ENCODE results near the gene RHBDF1.
"Not testable (repeated sequence)": the region's sequence is repeated elsewhere in the genome, so short reads cannot be mapped to it uniquely, and the experiment has no call there.

The RHBDF1 gene

DNA sequence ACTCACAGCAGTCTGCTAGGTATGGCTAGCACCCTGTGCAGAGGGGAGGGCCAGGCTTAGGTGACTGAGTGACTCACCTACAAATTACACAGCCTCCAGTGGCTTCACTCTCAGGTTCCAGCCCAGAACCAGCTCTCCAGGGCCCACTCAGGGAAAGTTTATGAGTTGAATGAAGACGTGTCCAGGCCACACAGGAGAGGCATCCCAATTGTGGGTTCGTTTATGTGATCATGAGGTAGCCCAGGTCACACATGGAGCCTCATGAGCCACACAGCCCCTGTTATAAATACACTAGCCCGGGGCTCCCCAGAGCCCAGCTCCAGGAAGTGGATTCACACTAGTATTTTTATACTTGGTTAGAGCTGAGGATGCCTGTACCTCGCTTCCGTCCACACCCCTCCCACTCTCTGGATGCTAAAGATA is 46.5 kb downstream of the RHBDF1 start:
- not testable (repeated sequence) for H3K27ac ChIP-seq (ENCODE audit: low read length); H3K4me3 ChIP-seq (ENCODE audit: low read depth in 1 of 2, low read length in 2 of 2); H3K9me3 ChIP-seq (ENCODE audit: control insufficient read depth in 1 of 2, low read length in 2 of 2); H3K4me1 ChIP-seq (ENCODE audit: control insufficient read depth in 1 of 2, insufficient read depth in 2 of 2, low read length in 2 of 2); H3K27me3 ChIP-seq (ENCODE audit: low read depth, low read length); H3K36me3 ChIP-seq (ENCODE audit: control insufficient read depth in 1 of 2, insufficient read depth in 2 of 2, low read length in 2 of 2)

DNA sequence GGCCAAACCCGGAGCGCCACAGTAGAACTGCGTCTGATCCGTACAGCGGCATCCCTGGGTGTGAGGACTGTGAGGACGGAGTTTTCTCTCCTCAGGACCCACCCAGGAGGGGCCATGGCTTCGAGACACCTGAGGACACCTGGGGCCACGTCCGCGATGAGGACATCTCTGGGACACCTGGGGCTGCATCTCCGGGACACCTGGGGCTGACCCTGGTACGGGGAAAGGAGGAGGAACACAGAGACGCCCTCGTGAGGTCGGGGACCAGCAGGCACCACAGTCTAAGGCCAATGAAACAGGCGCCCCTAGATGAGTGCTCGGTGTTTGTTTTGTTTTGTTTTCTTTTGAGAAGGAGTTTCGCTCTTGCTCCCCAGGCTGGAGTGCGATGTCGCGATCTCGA is 48.3 kb downstream of the RHBDF1 start:
- H3K9me3 ChIP-seq (ENCODE audit: control insufficient read depth in 1 of 2, low read length in 2 of 2); H3K27ac ChIP-seq (ENCODE audit: low read length): not testable (repeated sequence)

GRCh38 chr16:20886-21285 is 51.5 kb downstream of the RHBDF1 start:
- H3K4me3 ChIP-seq (ENCODE audit: low read depth in 1 of 2, low read length in 2 of 2); H3K27me3 ChIP-seq (ENCODE audit: low read depth, low read length); H3K27ac ChIP-seq (ENCODE audit: low read length); H3K36me3 ChIP-seq (ENCODE audit: control insufficient read depth in 1 of 2, insufficient read depth in 2 of 2, low read length in 2 of 2); H3K4me1 ChIP-seq (ENCODE audit: control insufficient read depth in 1 of 2, insufficient read depth in 2 of 2, low read length in 2 of 2); H3K9me3 ChIP-seq (ENCODE audit: control insufficient read depth in 1 of 2, low read length in 2 of 2): not testable (repeated sequence)

More for the DNA sequence above, 48.3 kb downstream of the RHBDF1 start:
- not testable (repeated sequence) for H3K4me3 ChIP-seq (ENCODE audit: low read depth in 1 of 2, low read length in 2 of 2); H3K27me3 ChIP-seq (ENCODE audit: low read depth, low read length); H3K4me1 ChIP-seq (ENCODE audit: control insufficient read depth in 1 of 2, insufficient read depth in 2 of 2, low read length in 2 of 2); H3K36me3 ChIP-seq (ENCODE audit: control insufficient read depth in 1 of 2, insufficient read depth in 2 of 2, low read length in 2 of 2)

- H3K4me1 ChIP-seq (ENCODE audit: control insufficient read depth in 1 of 2, insufficient read depth in 2 of 2, low read length in 2 of 2); H3K9me3 ChIP-seq (ENCODE audit: control insufficient read depth in 1 of 2, low read length in 2 of 2); H3K27me3 ChIP-seq (ENCODE audit: low read depth, low read length); H3K36me3 ChIP-seq (ENCODE audit: control insufficient read depth in 1 of 2, insufficient read depth in 2 of 2, low read length in 2 of 2); H3K4me3 ChIP-seq (ENCODE audit: low read depth in 1 of 2, low read length in 2 of 2); H3K27ac ChIP-seq (ENCODE audit: low read length): not testable (repeated sequence)
Observed at GRCh38 chr16:17062-17765, 55.2 kb downstream of the RHBDF1 start.

- not testable (repeated sequence) for H3K4me3 ChIP-seq (ENCODE audit: low read depth in 1 of 2, low read length in 2 of 2); H3K27me3 ChIP-seq (ENCODE audit: low read depth, low read length); H3K36me3 ChIP-seq (ENCODE audit: control insufficient read depth in 1 of 2, insufficient read depth in 2 of 2, low read length in 2 of 2); H3K9me3 ChIP-seq (ENCODE audit: control insufficient read depth in 1 of 2, low read length in 2 of 2); H3K27ac ChIP-seq (ENCODE audit: low read length); H3K4me1 ChIP-seq (ENCODE audit: control insufficient read depth in 1 of 2, insufficient read depth in 2 of 2, low read length in 2 of 2)
Observed at GRCh38 chr16:10772-11171, 61.7 kb downstream of the RHBDF1 start.

GRCh38 chr16:9903-10665 is 62.3 kb downstream of the RHBDF1 start:
- no peaks in the 10 kb centered on the region for H3K4me1 ChIP-seq (ENCODE audit: control insufficient read depth in 1 of 2, insufficient read depth in 2 of 2, low read length in 2 of 2)
- no peaks in the 10 kb centered on the region for H3K27me3 ChIP-seq (ENCODE audit: low read depth, low read length)
- H3K4me3 ChIP-seq (ENCODE audit: low read depth in 1 of 2, low read length in 2 of 2): no peak overlapping the region
- H3K27ac ChIP-seq (ENCODE audit: low read length): no peak overlapping the region
- H3K9me3 ChIP-seq (ENCODE audit: control insufficient read depth in 1 of 2, low read length in 2 of 2): no peaks in the 10 kb centered on the region
- H3K36me3 ChIP-seq (ENCODE audit: control insufficient read depth in 1 of 2, insufficient read depth in 2 of 2, low read length in 2 of 2): no peaks in the 10 kb centered on the region

Measured in muscle layer of duodenum (tissue), 2 donors.